HG03060 (cell line): ENCODE measurements around the gene FAM20C.

ENCODE experiments used
- ATAC-seq: cut with Tn5 transposase; IDR thresholded peaks from one replicate; pipeline ENCODE4 v1.9.1; 2021; ENCODE audit warnings: low read depth, moderate number of reproducible peaks; ENCODE audit not compliant: unreplicated experiment

Gene FAM20C

DNA sequence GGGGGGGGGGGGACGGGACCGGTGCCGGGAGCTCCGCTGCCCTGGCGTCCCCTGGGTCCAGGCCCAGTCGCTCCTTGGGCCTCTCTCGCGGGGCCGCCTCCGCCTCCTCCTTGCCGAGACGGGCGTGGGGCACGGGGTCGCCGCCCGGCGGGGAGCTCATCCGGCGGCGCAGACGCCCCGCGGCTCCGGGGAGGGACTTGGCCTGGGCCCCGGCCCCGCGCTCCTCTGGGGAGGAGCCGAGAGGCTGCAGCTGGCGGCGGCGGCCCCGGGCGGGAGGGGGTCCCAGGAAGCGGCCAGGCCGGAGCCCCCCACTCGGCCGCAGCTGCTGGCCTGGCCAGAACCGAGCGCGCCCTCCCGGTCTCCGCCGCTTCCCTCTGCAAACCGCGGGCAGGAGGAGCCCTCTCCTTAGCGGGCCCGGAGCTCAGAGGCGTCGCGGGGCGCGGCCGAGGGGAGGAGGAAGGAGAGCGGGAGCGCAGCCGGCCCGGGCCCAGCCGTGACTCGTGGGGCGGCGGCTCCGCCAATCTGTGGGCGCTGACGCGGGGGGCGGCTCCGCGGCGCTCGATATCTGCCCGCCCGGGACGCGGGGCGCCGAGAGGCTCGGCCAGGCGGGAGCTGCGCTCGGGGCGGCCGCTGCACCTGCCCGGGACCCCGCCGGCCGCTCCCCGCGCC, at the start of gene FAM20C:
Gene FAM20C, plus strand, starts transcription at position 591 of the 669 bp plus-strand sequence. CDS start 629 bp downstream, outside the sequence.
- no peak for ATAC-seq

DNA sequence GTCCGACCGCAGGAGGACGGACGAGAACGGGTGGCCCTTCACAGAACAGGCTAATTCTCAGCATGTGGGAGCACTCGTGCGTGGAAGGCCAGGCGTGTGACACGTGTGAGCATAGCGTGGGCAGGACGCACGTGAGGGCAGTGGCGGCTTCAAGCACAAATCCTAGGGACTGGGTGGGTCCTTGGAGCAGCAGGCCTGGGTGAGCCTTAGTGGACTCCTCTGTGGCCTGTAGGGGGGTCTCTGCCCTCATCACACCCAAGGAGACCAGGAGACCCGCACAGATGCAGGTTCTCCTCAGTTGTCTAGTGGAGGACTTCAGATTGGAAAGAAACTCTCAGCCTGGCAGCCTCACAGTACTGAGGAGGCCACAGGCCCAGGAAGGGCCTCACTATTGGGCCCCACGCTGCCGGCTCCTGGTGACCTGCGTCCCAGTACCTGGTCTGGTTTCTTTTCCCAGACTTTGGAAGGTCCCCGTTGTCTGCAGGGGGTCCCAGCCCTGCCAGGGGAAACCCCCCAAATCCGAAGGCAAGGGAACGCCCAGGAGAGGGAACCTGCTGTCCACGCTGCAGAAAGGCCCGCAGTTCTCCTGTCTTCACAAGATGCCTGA, 49.1 kb upstream of the FAM20C start:
- ATAC-seq, result no peak

DNA sequence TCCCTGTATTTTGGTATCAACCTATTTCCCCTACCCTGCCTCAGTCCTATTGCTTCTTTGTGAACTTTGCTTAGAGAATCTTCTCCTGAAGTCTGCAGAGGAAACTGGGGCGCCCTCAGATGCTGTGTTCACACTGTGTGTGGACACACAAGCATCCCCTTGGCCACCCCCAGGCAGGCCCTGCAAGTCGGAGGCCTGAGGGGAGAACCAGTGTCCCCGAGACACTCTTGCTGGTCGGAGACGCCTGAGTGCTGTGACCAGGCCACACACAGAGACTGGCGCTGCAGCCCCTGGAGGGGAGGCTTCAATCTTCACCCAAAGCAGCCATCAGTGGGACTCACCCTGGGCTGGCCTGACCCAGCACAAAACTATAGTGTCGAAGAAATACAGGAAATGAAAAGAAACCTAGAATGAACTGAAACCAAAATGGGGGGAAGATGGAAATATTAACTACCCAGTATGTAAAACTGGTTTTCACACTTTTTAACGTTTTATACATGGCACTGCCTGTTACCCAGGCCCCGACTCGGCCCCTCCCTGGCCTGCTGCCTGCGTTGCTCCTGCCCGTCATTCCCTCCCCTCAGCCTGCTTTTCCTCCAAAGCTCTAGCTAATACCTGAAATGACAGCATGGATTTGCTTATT, 48.4 kb upstream of the FAM20C start:
- ATAC-seq, result no peak

DNA sequence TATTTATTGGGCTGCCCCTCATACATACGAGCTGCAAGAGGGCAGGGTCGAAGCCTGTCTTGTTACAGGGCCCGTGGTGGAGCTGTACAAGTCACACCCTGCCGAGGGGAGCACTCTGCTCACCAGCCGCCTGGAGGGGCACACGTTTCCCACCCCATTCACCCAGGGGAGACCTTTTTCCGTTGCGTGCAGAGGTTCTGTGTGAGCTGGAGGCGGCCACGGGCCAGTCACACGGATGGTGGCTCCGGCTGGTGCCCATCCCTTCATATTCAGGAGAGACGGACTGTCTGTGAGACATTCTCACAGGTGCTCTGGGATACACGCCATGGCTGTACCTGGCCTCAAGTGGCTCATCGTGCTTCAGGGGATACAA, 47.9 kb upstream of the FAM20C start:
- ATAC-seq, result no peak

DNA sequence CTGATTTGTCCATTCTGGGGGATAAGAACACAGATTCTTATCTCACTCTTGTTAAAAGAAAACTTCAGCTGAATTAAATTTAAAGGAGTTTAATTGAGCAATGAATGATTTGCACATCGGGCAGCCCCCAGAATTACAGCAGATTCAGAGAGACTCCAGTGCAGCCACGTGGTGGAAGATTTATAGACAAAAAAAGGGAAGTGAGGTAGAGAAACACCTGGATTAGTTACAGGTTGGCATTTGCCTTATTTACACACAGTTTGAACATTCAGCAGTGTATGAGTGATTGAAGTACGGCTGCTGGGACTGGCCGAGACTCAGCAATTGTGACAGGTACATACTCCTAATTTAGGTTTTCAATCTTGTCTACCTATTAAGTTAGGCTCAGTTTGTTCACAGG, 46.5 kb upstream of the FAM20C start:
- ATAC-seq, result no peak

DNA sequence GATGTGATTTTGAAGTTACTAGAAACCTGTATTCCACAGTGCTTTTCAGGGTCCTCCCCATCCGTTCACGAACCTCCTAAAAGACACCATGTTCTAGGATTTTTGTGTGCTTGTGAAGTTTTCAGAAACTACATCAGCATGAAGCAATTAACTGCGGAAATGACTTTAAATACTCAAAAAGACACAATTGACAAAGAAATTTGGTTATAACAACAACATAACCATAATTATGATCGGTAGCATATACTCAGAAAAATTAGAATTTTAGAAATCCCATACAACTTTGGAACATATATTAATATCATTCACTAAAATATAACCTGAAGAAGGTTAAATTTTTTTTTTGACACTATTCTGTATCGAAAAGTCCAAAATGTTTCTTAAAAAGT, 43.8 kb upstream of the FAM20C start:
- ATAC-seq, result no peak

DNA sequence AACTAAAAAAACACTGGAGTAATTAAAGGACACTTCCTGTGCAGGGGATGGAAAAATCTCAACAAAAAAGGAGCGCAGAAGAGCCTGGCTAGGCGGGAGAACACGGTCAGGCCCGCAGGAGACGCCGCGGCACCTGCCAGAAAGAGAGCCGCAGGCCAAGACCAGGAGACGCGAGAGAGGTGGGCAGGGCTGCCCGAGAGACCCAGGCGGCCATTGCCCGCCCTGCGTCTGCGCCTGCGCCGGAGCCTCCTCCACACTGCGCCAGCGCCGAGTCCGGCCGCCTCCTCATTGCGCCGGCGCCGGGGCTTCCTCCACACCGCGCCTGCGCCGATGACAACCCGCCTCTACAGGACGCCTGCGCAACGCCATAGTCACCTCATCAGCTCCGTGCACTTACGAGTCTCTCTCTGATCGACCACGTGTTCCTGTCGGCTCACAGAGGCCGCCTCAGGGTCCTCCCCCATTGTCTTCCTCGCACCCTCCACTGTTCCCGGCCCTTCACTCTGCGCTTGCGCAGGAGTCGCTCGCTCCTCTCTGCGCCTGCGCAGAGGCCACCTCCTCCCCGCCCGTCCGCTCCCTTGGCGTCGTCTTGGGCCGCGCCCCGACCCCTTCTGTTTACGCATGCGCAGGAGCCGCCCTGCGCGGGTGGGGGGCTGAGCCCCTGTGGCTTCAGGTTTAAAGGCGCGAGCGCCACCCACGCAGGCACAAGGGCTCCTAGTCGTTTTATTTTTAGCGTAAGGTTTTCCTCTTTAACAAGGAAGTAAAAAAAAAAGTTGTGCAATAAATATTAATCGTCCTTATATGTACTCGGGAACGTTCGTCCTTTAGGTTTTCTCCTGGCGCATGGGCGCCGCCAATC, 43.2 kb upstream of the FAM20C start:
- peak; percentile 96 for ATAC-seq

DNA sequence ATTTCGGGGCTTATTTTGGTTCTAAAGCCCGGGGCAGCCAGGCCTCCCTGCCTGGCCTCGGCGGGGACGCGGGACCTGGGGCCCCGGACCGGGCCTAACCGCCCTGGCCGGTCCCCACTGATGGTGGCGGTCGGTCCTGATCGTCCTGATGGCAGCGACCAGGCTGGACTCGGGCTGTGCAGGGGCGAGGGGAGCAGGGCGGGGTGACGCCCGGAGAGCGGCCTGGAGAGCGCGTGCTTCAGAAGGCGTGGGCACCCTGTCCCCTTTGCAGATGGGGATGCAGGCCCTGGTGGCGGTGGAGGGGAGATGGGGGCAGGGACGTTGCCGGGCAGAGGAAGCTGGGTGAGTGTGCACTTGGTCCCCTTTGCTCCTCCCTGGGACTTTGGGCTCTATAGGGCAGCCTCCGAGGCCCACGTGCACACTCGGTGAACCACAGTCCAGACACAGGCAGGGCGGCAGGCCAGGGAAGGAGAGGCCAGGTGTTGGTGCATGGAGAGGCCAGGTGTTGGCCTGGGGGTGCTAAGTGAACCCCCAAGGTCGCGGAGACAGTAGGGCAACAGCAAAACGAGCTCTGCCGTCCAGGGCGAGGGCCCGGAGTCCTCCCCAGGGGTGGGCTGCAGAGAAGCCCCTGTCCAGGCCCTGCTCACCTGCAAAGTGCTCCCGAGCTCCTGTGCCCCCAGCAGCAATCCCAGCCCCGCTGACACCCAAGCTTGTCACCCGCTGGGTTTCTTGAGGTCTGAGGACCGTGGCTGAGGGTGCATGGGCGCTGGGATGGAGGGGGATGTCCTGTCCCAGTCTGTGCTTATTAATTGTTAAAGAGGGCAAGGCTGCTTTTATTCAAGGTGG, 42.4 kb upstream of the FAM20C start:
- peak; percentile 2 for ATAC-seq

DNA sequence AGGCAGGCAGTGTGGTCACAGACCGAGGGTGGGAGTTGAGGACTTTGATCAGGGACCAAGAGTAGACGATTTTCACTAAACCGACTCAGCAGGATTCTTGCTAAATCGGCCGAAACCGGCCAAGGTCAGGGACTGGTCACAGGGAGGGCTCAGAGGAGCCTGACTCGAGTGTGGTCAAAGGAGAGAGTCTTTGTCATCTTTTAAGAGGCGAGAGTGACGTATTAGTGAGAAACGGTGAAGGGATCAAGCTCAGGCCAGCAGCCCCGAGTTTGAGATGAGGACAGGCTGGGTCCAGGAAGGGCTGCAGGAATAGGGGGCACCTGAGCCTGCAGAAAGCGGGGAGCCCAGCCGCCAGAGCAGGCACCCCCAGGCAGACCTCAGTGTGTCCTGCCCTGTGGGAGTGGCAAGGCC, 41.6 kb upstream of the FAM20C start:
- no peak for ATAC-seq

DNA sequence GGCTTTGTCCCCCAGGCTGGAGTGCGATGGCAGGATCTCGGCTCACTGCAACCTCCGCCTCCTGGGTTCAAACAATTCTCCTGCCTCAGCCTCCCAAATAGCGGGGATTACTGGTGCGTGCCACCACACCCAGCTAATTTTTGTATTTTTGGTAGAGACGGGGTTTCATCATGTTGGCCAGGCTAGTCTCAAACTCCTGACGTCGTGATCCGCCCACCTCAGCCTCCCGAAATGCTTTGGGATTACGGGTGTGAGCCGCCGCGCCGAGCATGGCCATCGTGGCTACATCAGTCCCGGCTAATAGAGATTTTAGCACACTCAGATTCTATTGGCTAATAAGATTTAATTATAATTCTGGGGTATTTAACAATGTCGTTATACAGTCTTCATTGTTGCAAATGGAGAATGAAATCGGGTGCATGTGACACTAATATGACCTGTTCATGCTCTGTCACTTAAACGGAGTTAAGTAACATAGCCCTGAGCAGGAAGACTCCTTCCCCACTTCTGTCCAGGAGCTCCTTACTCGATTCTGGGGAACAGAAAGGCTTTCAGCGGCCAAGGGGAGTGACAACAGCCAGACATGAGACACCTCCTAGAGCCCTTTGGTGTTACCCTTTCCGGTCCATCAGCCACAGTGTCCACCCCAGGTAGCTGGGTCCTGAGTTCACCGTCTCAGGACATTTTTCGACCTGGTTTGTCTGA, 40.9 kb upstream of the FAM20C start:
- no peak for ATAC-seq

DNA sequence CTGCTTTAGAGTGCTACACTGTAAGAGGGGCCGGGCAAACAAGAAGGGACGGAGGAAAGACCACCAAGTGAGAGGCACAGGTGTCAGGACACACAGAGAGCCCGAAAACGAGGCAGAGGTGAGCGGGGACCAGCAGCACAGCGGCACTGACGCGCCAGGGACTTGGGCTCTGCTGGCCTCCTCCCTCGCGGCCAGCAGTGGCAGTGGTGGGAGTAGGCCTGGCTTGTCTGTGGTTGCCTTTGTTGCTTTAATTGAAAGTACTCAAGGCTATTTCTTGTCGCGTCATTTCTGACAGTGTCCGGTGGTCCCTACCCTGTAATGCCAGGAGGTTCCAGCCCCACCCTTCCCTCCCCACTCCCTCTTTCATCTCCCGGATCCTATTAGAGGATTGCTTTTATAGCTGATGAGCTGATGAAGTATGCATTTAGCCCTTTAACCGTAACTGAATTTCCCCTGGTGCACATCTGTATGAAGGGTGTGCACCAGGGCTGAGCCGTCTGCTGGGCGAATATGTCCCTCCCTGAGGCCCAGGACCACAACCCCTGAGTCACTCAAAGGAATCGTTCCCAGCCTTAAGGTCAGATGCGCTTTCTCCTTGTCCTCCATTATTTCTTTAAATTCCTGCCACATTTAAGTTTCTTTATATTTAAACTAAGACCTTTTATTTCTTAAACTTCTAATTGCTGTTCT, 39.5 kb upstream of the FAM20C start:
- ATAC-seq, result no peak

DNA sequence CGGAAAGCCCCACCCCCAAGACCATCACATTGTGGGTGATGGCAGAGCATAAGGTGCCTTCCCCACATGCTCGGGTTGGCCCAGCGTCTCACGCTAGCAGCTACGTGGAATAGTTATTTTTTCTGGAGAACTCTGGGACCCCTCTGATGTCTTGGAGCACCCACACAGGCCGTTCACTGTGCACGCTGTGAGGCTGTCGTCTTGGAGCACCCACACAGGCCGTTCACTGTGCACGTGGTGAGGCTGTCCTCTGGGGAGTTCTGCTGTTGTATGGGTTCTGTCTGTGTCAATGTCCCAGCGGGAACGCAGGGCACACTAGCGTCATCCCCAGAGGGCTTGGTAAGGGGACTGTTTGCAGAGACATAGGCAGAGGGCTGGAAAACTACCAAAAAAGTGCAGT, 38.8 kb upstream of the FAM20C start:
- no peak for ATAC-seq

DNA sequence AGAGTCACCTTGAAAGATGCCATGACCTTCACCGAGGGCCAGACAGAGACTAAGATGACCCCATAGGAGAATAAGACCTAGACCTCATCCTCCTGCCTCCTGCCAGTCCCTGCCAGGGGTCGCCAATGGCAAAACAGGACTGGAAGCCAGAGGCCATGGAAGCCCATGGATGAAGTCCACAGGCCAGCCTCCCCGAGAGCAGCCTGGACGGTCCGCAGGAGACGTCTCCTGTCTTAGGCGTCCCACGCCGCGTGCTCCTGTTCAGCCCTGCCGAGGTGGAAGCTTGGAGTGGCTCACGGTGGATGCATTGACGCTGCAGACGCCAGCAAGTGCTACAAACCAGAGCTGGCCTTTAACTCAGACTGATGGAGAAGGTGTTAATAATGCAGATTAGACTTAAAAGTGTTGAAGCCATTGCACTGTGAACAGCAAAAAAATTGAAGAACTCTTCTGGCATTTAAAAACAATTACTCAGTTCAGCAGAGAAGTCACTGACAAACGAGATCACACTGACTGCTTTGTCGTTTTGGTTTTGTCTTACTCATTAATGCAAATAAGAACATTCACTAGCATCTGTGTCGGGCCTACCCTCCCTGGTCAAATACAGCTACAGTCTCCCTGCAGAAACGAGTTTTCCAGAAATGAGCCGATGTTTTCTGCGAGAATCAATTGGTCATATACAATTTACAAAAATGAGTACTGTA, 38.1 kb upstream of the FAM20C start:
- ATAC-seq, result no peak

DNA sequence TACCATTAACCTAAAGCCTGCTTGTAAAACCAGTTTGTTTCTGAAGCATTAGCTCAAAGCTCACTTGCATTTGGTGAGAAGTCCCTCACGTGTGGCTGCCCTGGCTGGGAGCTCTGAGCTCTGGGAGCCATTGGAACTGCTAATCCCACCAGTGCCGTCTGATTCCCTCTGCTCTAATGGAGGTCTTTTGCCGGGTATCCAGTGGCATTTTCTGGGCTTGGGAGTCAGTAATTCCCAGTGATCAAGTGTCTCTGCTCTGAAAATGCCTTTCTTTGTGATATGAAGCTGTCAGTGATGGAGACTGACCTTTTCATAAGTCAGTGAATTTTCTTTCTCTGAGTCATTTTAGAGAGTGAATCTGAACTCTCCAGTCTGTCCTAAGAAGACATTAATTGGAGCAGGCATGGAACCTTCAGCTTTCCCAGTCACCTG, 36.9 kb upstream of the FAM20C start:
- ATAC-seq, result no peak

DNA sequence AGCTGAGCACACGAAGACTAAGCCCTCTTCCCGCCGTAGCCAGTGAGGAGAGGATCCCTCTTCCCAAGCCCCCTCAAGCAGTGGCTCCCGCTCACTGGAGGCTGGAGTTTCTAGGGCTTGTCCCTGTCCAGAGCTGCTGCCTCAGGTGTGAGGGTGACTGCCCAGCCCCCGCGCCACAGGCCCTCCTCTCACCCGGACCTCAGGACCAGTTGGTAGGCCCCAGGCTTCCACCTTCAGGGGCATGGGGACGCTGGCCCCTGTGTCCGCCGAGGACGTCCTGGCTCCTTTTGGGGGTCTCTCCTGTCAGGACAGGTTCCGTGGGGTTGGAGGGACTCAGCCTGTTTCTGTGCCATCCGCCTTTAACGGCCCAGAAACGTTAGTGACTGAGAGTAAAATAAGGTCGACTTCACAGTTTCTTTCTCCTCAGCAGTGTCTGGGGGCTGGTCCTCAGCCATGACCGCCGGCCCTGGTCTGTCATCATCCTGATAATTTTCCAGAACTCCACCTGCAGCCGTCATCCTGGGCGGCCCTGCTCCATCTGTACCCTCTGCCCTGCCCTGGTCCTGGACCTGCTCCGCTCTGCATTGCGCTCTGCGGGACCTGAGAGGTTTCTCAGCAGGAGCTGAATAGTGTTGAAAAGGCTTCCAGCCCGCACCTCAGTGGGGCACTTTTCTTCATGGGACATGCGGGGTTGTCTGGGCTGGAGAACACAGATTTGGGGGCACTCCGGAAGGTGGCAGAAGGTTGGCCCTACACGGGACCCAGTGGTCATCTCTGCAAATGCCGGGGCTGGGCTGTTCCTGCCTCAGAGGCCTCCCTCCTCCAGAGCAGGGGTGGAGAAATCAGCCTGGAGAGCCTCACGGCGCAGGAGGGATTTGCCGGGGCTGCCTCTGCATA, 36.0 kb upstream of the FAM20C start:
- no peak for ATAC-seq

DNA sequence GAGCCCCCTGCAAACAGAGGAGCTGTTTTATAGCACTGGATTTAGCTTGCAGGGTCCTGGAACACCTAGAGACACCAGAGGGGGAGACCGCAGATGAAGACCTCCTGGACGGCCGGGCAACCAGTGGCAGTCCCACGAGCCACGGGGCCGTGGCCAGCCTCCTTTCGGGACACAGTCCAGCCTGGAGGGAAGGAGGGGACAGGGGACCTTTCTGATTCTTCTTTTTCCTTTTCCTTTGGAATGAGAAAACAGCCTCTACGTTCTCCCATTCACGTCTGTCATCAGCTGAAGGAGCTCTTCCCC, 35.4 kb upstream of the FAM20C start:
- no peak for ATAC-seq

DNA sequence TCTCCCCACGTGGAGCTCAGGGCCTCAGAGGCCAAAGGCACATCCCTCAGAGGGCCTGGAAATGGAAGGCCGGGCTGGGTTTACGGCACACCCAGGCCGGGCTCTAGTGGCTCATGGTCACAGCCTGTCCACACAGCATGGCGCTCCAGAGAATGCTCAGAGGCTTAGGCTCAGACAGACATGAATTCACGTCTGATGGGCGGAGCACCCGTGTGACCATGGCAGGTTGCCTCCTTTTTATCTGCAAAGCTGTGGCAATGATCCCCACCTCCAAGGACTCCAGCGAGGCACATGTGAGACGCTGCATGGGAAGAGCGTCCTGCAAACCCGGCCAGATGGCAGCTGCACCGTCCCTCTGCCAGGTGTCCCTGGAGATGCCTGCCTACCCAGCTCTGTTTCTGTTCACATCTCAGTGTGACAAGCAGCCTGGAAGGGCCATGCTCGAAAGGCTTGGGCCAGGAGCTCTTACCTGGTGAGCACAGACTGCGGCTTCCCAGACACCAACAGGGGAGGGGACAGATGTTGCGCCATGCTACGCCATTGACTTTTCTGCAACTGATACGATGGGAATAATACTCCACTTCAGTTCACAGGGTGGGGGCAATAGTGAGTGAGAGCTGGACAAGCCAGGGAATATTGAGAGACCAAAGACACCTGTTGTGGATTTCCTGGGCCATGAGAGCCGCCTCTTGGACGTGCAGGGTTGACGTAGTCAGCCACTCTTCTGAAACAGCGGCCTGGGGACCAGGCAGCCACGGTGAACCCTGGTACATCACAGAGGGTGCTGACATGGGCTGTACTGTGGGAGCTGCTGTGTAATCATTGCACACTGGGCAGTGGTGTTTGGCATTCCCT, 34.4 kb upstream of the FAM20C start:
- no peak for ATAC-seq
